Hematopoietic multipotent progenitor cell (in vitro differentiated cells): ENCODE measurements around the gene EPB41L3. TPM values are rescaled to one million over a fixed set of nuclear protein-coding genes. Genes with fewer than 3 reads are reported as not detected.

Experiments used
- total RNA-seq: library from RNA; depleted of rRNA; stranded (reverse); fragments of >200 nt; gene quantifications from one replicate; pipeline ENCODE4 v1.2.3, GENCODE V29; 2012

The EPB41L3 gene
- total RNA-seq, 1 donor, result 6.2 TPM

Other genes with a start within 250 kb of the EPB41L3 start
- gene ZBTB14, start 248.3 kb downstream of the EPB41L3 start, total RNA-seq, result 9.2 TPM